ENCODE data around the gene SRBD1. TPM values are rescaled to one million over a fixed set of nuclear protein-coding genes. Genes with fewer than 3 reads are reported as not detected.

The SRBD1 gene
- polyA plus RNA-seq, 1 donor (not counting 4 experiments of a cell fraction or from before 2014, with no cell fraction given): 8.8 TPM

DNA sequence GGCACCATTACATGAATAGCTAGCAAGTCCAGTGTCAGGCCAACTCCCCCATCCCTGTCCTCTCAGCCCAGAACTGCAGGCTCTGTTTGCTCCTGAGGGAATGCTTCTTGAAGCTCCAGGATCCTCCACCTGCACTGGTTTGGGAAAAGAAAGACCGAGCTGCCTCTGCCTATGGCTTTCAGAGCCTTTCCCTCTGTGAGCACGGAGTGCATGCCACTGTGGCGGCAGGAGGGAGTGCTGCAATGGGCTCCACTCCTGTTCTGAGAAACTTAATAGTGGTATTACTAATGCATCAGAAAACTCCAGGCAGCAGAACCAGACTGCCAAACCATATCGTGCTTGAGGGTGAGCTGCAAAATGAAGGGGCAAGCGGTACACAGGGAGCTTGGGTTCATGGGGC lies 271.8 kb downstream of the SRBD1 start:
- dilution Hi-C loops (cut with MboI; ENCODE audit: extremely low pct_ligation_motif_present, low sequenced_read_pairs): no loop called here
- H3K36me3 ChIP-seq (ENCODE audit: control insufficient read depth in 2 of 2, extremely low read depth in 1 of 2, insufficient read depth in 2 of 2, low read length in 2 of 2): no peaks in the 10 kb centered on the region
- H2AFZ ChIP-seq (ENCODE audit: control insufficient read depth, low read length): no peak overlapping the region
- H3K4me1 ChIP-seq (ENCODE audit: control insufficient read depth, extremely low read depth, insufficient read depth, low read length): no peaks in the 10 kb centered on the region
- no peaks in the 10 kb centered on the region for H3K9me1 ChIP-seq (ENCODE audit: control insufficient read depth, extremely low read depth, insufficient read depth, low read length)
- no peak overlapping the region for H3K4me3 ChIP-seq (ENCODE audit: control insufficient read depth in 2 of 3, extremely low read depth in 1 of 3, insufficient read depth in 2 of 3, low read depth in 1 of 3, low read length in 3 of 3)
- FAIRE-seq: no peak
- no peak overlapping the region for H3K27ac ChIP-seq (ENCODE audit: control insufficient read depth, insufficient read depth, low read length)
- H4K20me1 ChIP-seq (ENCODE audit: control insufficient read depth, extremely low read depth, insufficient read depth, low read length): no peaks in the 10 kb centered on the region
- TF ChIP-seq EZH2 (IDR thresholded peaks at IDR 0.05; ENCODE audit: low read length): no peak
- TF ChIP-seq, protein P1, sequence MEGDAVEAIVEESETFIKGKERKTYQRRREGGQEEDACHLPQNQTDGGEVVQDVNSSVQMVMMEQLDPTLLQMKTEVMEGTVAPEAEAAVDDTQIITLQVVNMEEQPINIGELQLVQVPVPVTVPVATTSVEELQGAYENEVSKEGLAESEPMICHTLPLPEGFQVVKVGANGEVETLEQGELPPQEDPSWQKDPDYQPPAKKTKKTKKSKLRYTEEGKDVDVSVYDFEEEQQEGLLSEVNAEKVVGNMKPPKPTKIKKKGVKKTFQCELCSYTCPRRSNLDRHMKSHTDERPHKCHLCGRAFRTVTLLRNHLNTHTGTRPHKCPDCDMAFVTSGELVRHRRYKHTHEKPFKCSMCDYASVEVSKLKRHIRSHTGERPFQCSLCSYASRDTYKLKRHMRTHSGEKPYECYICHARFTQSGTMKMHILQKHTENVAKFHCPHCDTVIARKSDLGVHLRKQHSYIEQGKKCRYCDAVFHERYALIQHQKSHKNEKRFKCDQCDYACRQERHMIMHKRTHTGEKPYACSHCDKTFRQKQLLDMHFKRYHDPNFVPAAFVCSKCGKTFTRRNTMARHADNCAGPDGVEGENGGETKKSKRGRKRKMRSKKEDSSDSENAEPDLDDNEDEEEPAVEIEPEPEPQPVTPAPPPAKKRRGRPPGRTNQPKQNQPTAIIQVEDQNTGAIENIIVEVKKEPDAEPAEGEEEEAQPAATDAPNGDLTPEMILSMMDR (optimal IDR thresholded peaks at IDR 0.05 in 1 of 3, IDR thresholded peaks at IDR 0.05 in 1 of 3, conservative IDR thresholded peaks at IDR 0.05 in 1 of 3; ENCODE audit: extremely low read depth in 1 of 3, insufficient read depth in 2 of 3, low read length in 3 of 3): no peak
- DNase-seq (ENCODE audit: low read depth, low spot score): no peak
- H3K9me3 ChIP-seq (ENCODE audit: control insufficient read depth, low read depth, low read length): no peaks in the 10 kb centered on the region
- peaks cover 16% of the 10 kb centered on the region for H3K27me3 ChIP-seq (ENCODE audit: control insufficient read depth, extremely low read depth, insufficient read depth, low read length)
- H3K9ac ChIP-seq (ENCODE audit: control insufficient read depth, extremely low read depth, insufficient read depth, low read length): no peak overlapping the region
- no peaks in the 10 kb centered on the region for H3K79me2 ChIP-seq (ENCODE audit: control insufficient read depth, insufficient read depth, low read length)
- no peak overlapping the region for H3K4me2 ChIP-seq (ENCODE audit: control insufficient read depth, extremely low read depth, insufficient read depth, low read depth, low read length)

Small RNA genes lying within 50 kb of the gene (small RNA-seq; reads per million reads assigned to genes)
- 0 to 0.33 (median 0) reads per million in 3 experiments for gene RN7SL414P (ENCODE audit: insufficient read length in 3 of 3, low read depth in 3 of 3, low replicate concordance in 1 of 3)

Other genes starting within 250 kb of the SRBD1 start
- 1.5 to 2.0 TPM (median 2.0 TPM) in 3 replicates for gene PRKCE, start 40.4 kb upstream of the SRBD1 start, polyA plus RNA-seq